Urinary bladder (tissue), 4 donors: Measurements from ENCODE around the gene FNDC11. TPM values are rescaled to one million over a fixed set of nuclear protein-coding genes. Genes with fewer than 3 reads are reported as not detected.

Experiments used
- DNase-seq: peaks from one replicate; pipeline ENCODE4 v3.0.0-alpha.2; 2015; ENCODE audit errors: extremely low spot score
- H3K27ac ChIP-seq: one replicate; pipeline ENCODE4 v1.5.1; 2013; ENCODE audit warnings: low read depth, mild to moderate bottlenecking, moderate library complexity
- H3K36me3 ChIP-seq: one replicate; pipeline ENCODE4 v1.6.1; 2013; ENCODE audit warnings: mild to moderate bottlenecking, moderate library complexity; ENCODE audit not compliant: insufficient read depth
- H3K4me1 ChIP-seq: one replicate; pipeline ENCODE4 v1.6.1; 2013; ENCODE audit warnings: mild to moderate bottlenecking, moderate library complexity; ENCODE audit not compliant: insufficient read depth
- H3K4me3 ChIP-seq: one replicate; pipeline ENCODE4 v1.5.1; 2013; ENCODE audit warnings: low read depth, low read length
- WGBS: extraction: QIAGEN DNeasy Blood & Tissue Kit; methylation state at CpG from one replicate; pipeline ENCODE4 v1.1.7; 2013; 5-methylcytosine and 5-hydroxymethylcytosine counted together
- polyA plus RNA-seq: library from polyadenylated mRNA; stranded (reverse); fragments of 200-250 nt; gene quantifications from one replicate; pipeline ENCODE4 v1.2.3, GENCODE V29; 2013
- total RNA-seq: library from RNA; depleted of rRNA; stranded (reverse); fragments of >200 nt; gene quantifications from one replicate; pipeline ENCODE4 v1.2.3, GENCODE V29; 2014
- donor health status: healthy with polysubstance abuse.
- donor health status: healthy.

Gene FNDC11
- total and polyA plus RNA-seq, 2 donors: 0.63 to 0.98 TPM

GRCh38 chr20:63574829-63575743 lies 21.1 kb downstream of the FNDC11 start:
- H3K4me3 ChIP-seq: no peak overlapping the region
- no peaks in the 10 kb centered on the region for H3K36me3 ChIP-seq
- no peak for DNase-seq
- WGBS: 67% methylated on average over 28 of the region's 28 CpGs
- no peak overlapping the region for H3K27ac ChIP-seq
- no peaks in the 10 kb centered on the region for H3K4me1 ChIP-seq

- DNase-seq: no peak
- H3K4me3 ChIP-seq: no peak overlapping the region
- H3K36me3 ChIP-seq: no peaks in the 10 kb centered on the region
- no peak overlapping the region for H3K27ac ChIP-seq
- WGBS: 82% methylated on average over 7 of the region's 7 CpGs
- H3K4me1 ChIP-seq: no peaks in the 10 kb centered on the region
Observed at GRCh38 chr20:63576311-63576710, 22.4 kb downstream of the FNDC11 start.

GRCh38 chr20:63577317-63577894 lies 23.4 kb downstream of the FNDC11 start:
- no peaks in the 10 kb centered on the region for H3K36me3 ChIP-seq
- no peak for DNase-seq
- no peak overlapping the region for H3K27ac ChIP-seq
- 69% methylated on average over 19 of the region's 19 CpGs for WGBS
- no peak overlapping the region for H3K4me3 ChIP-seq
- no peaks in the 10 kb centered on the region for H3K4me1 ChIP-seq

- Histone ChIP-seq H3K36me3 (no peaks in the 10 kb centered on the region), H3K4me3 (no peak overlapping the region), H3K27ac (no peak overlapping the region), H3K4me1 (no peaks in the 10 kb centered on the region)
- 80% methylated on average over 26 of the region's 26 CpGs for WGBS
- DNase-seq: no peak
Observed at GRCh38 chr20:63578224-63579016, 24.5 kb downstream of the FNDC11 start.

- Histone ChIP-seq H3K4me1 (no peaks in the 10 kb centered on the region), H3K4me3 (no peak overlapping the region), H3K36me3 (no peaks in the 10 kb centered on the region), H3K27ac (no peak overlapping the region)
- DNase-seq: no peak
- WGBS: 69% methylated on average over 19 of the region's 19 CpGs
Observed at GRCh38 chr20:63579017-63579694, 25.2 kb downstream of the FNDC11 start.

- H3K27ac ChIP-seq: no peak overlapping the region
- H3K36me3 ChIP-seq: no peaks in the 10 kb centered on the region
- H3K4me3 ChIP-seq: no peak overlapping the region
- WGBS: 52% methylated on average over 12 of the region's 12 CpGs
- H3K4me1 ChIP-seq: no peaks in the 10 kb centered on the region
- DNase-seq: no peak
Observed at GRCh38 chr20:63580796-63581461, 27.0 kb downstream of the FNDC11 start.

GRCh38 chr20:63582382-63583063 lies 28.6 kb downstream of the FNDC11 start:
- Histone ChIP-seq H3K4me3 (no peak overlapping the region), H3K27ac (no peak overlapping the region)
- DNase-seq: no peak

GRCh38 chr20:63585616-63586565 lies 31.9 kb downstream of the FNDC11 start:
- WGBS: 82% methylated on average over 22 of the region's 22 CpGs
- no peak overlapping the region for H3K4me3 ChIP-seq

More at GRCh38 chr20:63582382-63583063, 28.6 kb downstream of the FNDC11 start:
- Histone ChIP-seq H3K4me1 (no peaks in the 10 kb centered on the region), H3K36me3 (no peaks in the 10 kb centered on the region)
- 83% methylated on average over 23 of the region's 23 CpGs for WGBS

GRCh38 chr20:63586797-63587196 lies 32.8 kb downstream of the FNDC11 start:
- H3K36me3 ChIP-seq: peaks cover 7% of the 10 kb centered on the region

More at GRCh38 chr20:63585616-63586565, 31.9 kb downstream of the FNDC11 start:
- H3K4me1 ChIP-seq: no peaks in the 10 kb centered on the region
- H3K27ac ChIP-seq: no peak overlapping the region
- peaks cover 7% of the 10 kb centered on the region for H3K36me3 ChIP-seq
- DNase-seq: no peak

GRCh38 chr20:63587256-63587655 lies 33.3 kb downstream of the FNDC11 start:
- no peak overlapping the region for H3K4me3 ChIP-seq
- H3K36me3 ChIP-seq: peaks cover 7% of the 10 kb centered on the region
- H3K4me1 ChIP-seq: no peaks in the 10 kb centered on the region
- no peak overlapping the region for H3K27ac ChIP-seq
- 88% methylated on average over 12 of the region's 12 CpGs for WGBS
- no peak for DNase-seq

More at GRCh38 chr20:63586797-63587196, 32.8 kb downstream of the FNDC11 start:
- Histone ChIP-seq H3K27ac (no peak overlapping the region), H3K4me3 (no peak overlapping the region), H3K4me1 (no peaks in the 10 kb centered on the region)
- no peak for DNase-seq
- WGBS: 94% methylated on average over 17 of the region's 17 CpGs

GRCh38 chr20:63587776-63588591 lies 34.0 kb downstream of the FNDC11 start:
- DNase-seq: no peak
- Histone ChIP-seq H3K36me3 (peaks cover 7% of the 10 kb centered on the region), H3K27ac (no peak overlapping the region), H3K4me1 (no peaks in the 10 kb centered on the region), H3K4me3 (no peak overlapping the region)
- 70% methylated on average over 19 of the region's 19 CpGs for WGBS
